ENCODE data around the gene ENTHD1. TPM values are rescaled to one million over a fixed set of nuclear protein-coding genes. Genes with fewer than 3 reads are reported as not detected.
A peak's percentile ranks its signal among the peaks of the same experiment; 100 is the strongest.

The ENTHD1 gene
- polyA plus RNA-seq, 4 donors, result 0.01 to 0.06 TPM; not detected in 2

- DNase-seq (no peak), FAIRE-seq (no peak)
- H3K27me3 ChIP-seq (ENCODE audit: control insufficient read depth in 3 of 3, insufficient read depth in 3 of 3, low read length in 3 of 3), result no peaks in the 10 kb centered on the region
- whole genome bisulfite sequencing, 3 donors, result 65 to 68% (median 67%) methylated on average over 6 of the region's 6 CpGs
- H3K36me3 ChIP-seq (ENCODE audit: control insufficient read depth in 3 of 3, insufficient read depth in 2 of 3, low read depth in 1 of 3, low read length in 3 of 3), result no peaks in the 10 kb centered on the region
- H3K4me1 ChIP-seq (ENCODE audit: control insufficient read depth in 3 of 3, insufficient read depth in 2 of 3, low read depth in 1 of 3, low read length in 2 of 3), result no peaks in the 10 kb centered on the region
- H3K9me3 ChIP-seq (ENCODE audit: control insufficient read depth in 2 of 2, insufficient read depth in 1 of 2, low read depth in 1 of 2, low read length in 1 of 2), result no peaks in the 10 kb centered on the region
- H3K27ac ChIP-seq (ENCODE audit: low read depth in 1 of 3, low read length in 2 of 3), result no peak overlapping the region
- H3K4me3 ChIP-seq (ENCODE audit: low read depth in 1 of 3, low read length in 3 of 3), result no peak overlapping the region
These were observed 43.1 kb upstream of the ENTHD1 start for GRCh38 chr22:39936523-39937145.

GRCh38 chr22:39935612-39936011 lies 42.1 kb upstream of the ENTHD1 start:
- 66 to 69% (median 67%) methylated on average over 6 of the region's 6 CpGs for WGBS, 3 donors
- Histone ChIP-seq H3K4me3 (ENCODE audit: low read depth in 1 of 3, low read length in 3 of 3) (no peak overlapping the region), H3K27ac (ENCODE audit: low read depth in 1 of 3, low read length in 2 of 3) (no peak overlapping the region), H3K36me3 (ENCODE audit: control insufficient read depth in 3 of 3, insufficient read depth in 2 of 3, low read depth in 1 of 3, low read length in 3 of 3) (no peaks in the 10 kb centered on the region), H3K27me3 (ENCODE audit: control insufficient read depth in 3 of 3, insufficient read depth in 3 of 3, low read length in 3 of 3) (peaks cover 0 to 3% (median 0%) of the 10 kb centered on the region in 3 donors), H3K9me3 (ENCODE audit: control insufficient read depth in 2 of 2, insufficient read depth in 1 of 2, low read depth in 1 of 2, low read length in 1 of 2) (no peaks in the 10 kb centered on the region), H3K4me1 (ENCODE audit: control insufficient read depth in 3 of 3, insufficient read depth in 2 of 3, low read depth in 1 of 3, low read length in 2 of 3) (no peaks in the 10 kb centered on the region)
- FAIRE-seq (no peak), DNase-seq (no peak)

GRCh38 chr22:39935116-39935515 lies 41.6 kb upstream of the ENTHD1 start:
- Histone ChIP-seq H3K4me3 (ENCODE audit: low read depth in 1 of 3, low read length in 3 of 3) (no peak overlapping the region), H3K27ac (ENCODE audit: low read depth in 1 of 3, low read length in 2 of 3) (no peak overlapping the region), H3K9me3 (ENCODE audit: control insufficient read depth in 2 of 2, insufficient read depth in 1 of 2, low read depth in 1 of 2, low read length in 1 of 2) (no peaks in the 10 kb centered on the region), H3K27me3 (ENCODE audit: control insufficient read depth in 3 of 3, insufficient read depth in 3 of 3, low read length in 3 of 3) (peaks cover 0 to 3% (median 0%) of the 10 kb centered on the region in 3 donors), H3K4me1 (ENCODE audit: control insufficient read depth in 3 of 3, insufficient read depth in 2 of 3, low read depth in 1 of 3, low read length in 2 of 3) (no peaks in the 10 kb centered on the region), H3K36me3 (ENCODE audit: control insufficient read depth in 3 of 3, insufficient read depth in 2 of 3, low read depth in 1 of 3, low read length in 3 of 3) (no peaks in the 10 kb centered on the region)
- DNase-seq (no peak), FAIRE-seq (no peak)
- 61 to 68% (median 66%) methylated on average over 4 of the region's 4 CpGs for WGBS, 3 donors

- FAIRE-seq (no peak), DNase-seq (no peak)
- 75 to 82% (median 79%) methylated on average over 8 of the region's 8 CpGs for WGBS, 3 donors
- Histone ChIP-seq H3K36me3 (ENCODE audit: control insufficient read depth in 3 of 3, insufficient read depth in 2 of 3, low read depth in 1 of 3, low read length in 3 of 3) (no peaks in the 10 kb centered on the region), H3K4me3 (ENCODE audit: low read depth in 1 of 3, low read length in 3 of 3) (no peak overlapping the region), H3K4me1 (ENCODE audit: control insufficient read depth in 3 of 3, insufficient read depth in 2 of 3, low read depth in 1 of 3, low read length in 2 of 3) (peaks cover 0 to 5% (median 1%) of the 10 kb centered on the region in 3 donors), H3K27ac (ENCODE audit: low read depth in 1 of 3, low read length in 2 of 3) (no peak overlapping the region), H3K9me3 (ENCODE audit: control insufficient read depth in 2 of 2, insufficient read depth in 1 of 2, low read depth in 1 of 2, low read length in 1 of 2) (no peaks in the 10 kb centered on the region), H3K27me3 (ENCODE audit: control insufficient read depth in 3 of 3, insufficient read depth in 3 of 3, low read length in 3 of 3) (peaks cover 0 to 3% (median 0%) of the 10 kb centered on the region in 3 donors)
These were observed 40.2 kb upstream of the ENTHD1 start for GRCh38 chr22:39933741-39934140.

- no peak for FAIRE-seq
These were observed 39.5 kb upstream of the ENTHD1 start for GRCh38 chr22:39932918-39933649.

GRCh38 chr22:39932166-39932565 lies 38.6 kb upstream of the ENTHD1 start:
- Histone ChIP-seq H3K4me3 (ENCODE audit: low read depth in 1 of 3, low read length in 3 of 3) (no peak overlapping the region), H3K27ac (ENCODE audit: low read depth in 1 of 3, low read length in 2 of 3) (no peak overlapping the region), H3K27me3 (ENCODE audit: control insufficient read depth in 3 of 3, insufficient read depth in 3 of 3, low read length in 3 of 3) (peaks cover 0 to 3% (median 0%) of the 10 kb centered on the region in 3 donors), H3K4me1 (ENCODE audit: control insufficient read depth in 3 of 3, insufficient read depth in 2 of 3, low read depth in 1 of 3, low read length in 2 of 3) (peaks cover 0 to 21% (median 7%) of the 10 kb centered on the region in 3 donors), H3K36me3 (ENCODE audit: control insufficient read depth in 3 of 3, insufficient read depth in 2 of 3, low read depth in 1 of 3, low read length in 3 of 3) (no peaks in the 10 kb centered on the region), H3K9me3 (ENCODE audit: control insufficient read depth in 2 of 2, insufficient read depth in 1 of 2, low read depth in 1 of 2, low read length in 1 of 2) (no peaks in the 10 kb centered on the region)
- no peak for FAIRE-seq
- WGBS, 3 donors, result 58 to 76% (median 68%) methylated on average over 2 of the region's 2 CpGs
- DNase-seq, result no peak

More at GRCh38 chr22:39932918-39933649, 39.5 kb upstream of the ENTHD1 start:
- peaks cover 0 to 3% (median 0%) of the 10 kb centered on the region in 3 donors for H3K27me3 ChIP-seq (ENCODE audit: control insufficient read depth in 3 of 3, insufficient read depth in 3 of 3, low read length in 3 of 3)
- H3K4me1 ChIP-seq (ENCODE audit: control insufficient read depth in 3 of 3, insufficient read depth in 2 of 3, low read depth in 1 of 3, low read length in 2 of 3), result peaks cover 0 to 12% (median 3%) of the 10 kb centered on the region in 3 donors
- WGBS, 3 donors, result 62 to 74% (median 70%) methylated on average over 7 of the region's 7 CpGs
- H3K36me3 ChIP-seq (ENCODE audit: control insufficient read depth in 3 of 3, insufficient read depth in 2 of 3, low read depth in 1 of 3, low read length in 3 of 3), result no peaks in the 10 kb centered on the region
- DNase-seq, result peak; percentile 45 to 55
- no peak overlapping the region for H3K4me3 ChIP-seq (ENCODE audit: low read depth in 1 of 3, low read length in 3 of 3)
- H3K9me3 ChIP-seq (ENCODE audit: control insufficient read depth in 2 of 2, insufficient read depth in 1 of 2, low read depth in 1 of 2, low read length in 1 of 2), result no peaks in the 10 kb centered on the region
- no peak overlapping the region for H3K27ac ChIP-seq (ENCODE audit: low read depth in 1 of 3, low read length in 2 of 3)

GRCh38 chr22:39931251-39931650 lies 37.7 kb upstream of the ENTHD1 start:
- H3K36me3 ChIP-seq (ENCODE audit: control insufficient read depth in 3 of 3, insufficient read depth in 2 of 3, low read depth in 1 of 3, low read length in 3 of 3), result no peaks in the 10 kb centered on the region
- WGBS, 3 donors, result 52 to 64% (median 58%) methylated on average over 2 of the region's 2 CpGs
- DNase-seq (no peak), FAIRE-seq (no peak)
- H3K4me1 ChIP-seq (ENCODE audit: control insufficient read depth in 3 of 3, insufficient read depth in 2 of 3, low read depth in 1 of 3, low read length in 2 of 3), result peaks cover 0 to 30% (median 10%) of the 10 kb centered on the region in 3 donors
- no peak overlapping the region for H3K4me3 ChIP-seq (ENCODE audit: low read depth in 1 of 3, low read length in 3 of 3)
- H3K27me3 ChIP-seq (ENCODE audit: control insufficient read depth in 3 of 3, insufficient read depth in 3 of 3, low read length in 3 of 3), result peaks cover 0 to 3% (median 0%) of the 10 kb centered on the region in 3 donors
- no peak overlapping the region for H3K27ac ChIP-seq (ENCODE audit: low read depth in 1 of 3, low read length in 2 of 3)
- no peaks in the 10 kb centered on the region for H3K9me3 ChIP-seq (ENCODE audit: control insufficient read depth in 2 of 2, insufficient read depth in 1 of 2, low read depth in 1 of 2, low read length in 1 of 2)

GRCh38 chr22:39928536-39929520 lies 35.3 kb upstream of the ENTHD1 start:
- H3K4me1 ChIP-seq (ENCODE audit: control insufficient read depth in 3 of 3, insufficient read depth in 2 of 3, low read depth in 1 of 3, low read length in 2 of 3), result peaks cover 0 to 42% (median 10%) of the 10 kb centered on the region in 3 donors
- peaks cover 0 to 3% (median 0%) of the 10 kb centered on the region in 3 donors for H3K27me3 ChIP-seq (ENCODE audit: control insufficient read depth in 3 of 3, insufficient read depth in 3 of 3, low read length in 3 of 3)
- DNase-seq, result peak in 1 of 2 donors; percentile 27
- WGBS, 3 donors, result 54 to 64% (median 57%) methylated on average over 4 of the region's 4 CpGs
- no peak for FAIRE-seq
- no peak overlapping the region for H3K27ac ChIP-seq (ENCODE audit: low read depth in 1 of 3, low read length in 2 of 3)
- no peaks in the 10 kb centered on the region for H3K9me3 ChIP-seq (ENCODE audit: control insufficient read depth in 2 of 2, insufficient read depth in 1 of 2, low read depth in 1 of 2, low read length in 1 of 2)
- H3K4me3 ChIP-seq (ENCODE audit: low read depth in 1 of 3, low read length in 3 of 3), result peak overlapping the region in 1 of 3 donors; percentile 17
- H3K36me3 ChIP-seq (ENCODE audit: control insufficient read depth in 3 of 3, insufficient read depth in 2 of 3, low read depth in 1 of 3, low read length in 3 of 3), result no peaks in the 10 kb centered on the region
